Measurements from ENCODE around the gene SPATA16. TPM values are rescaled to one million over a fixed set of nuclear protein-coding genes. Genes with fewer than 3 reads are reported as not detected.

The SPATA16 gene
- total and polyA plus RNA-seq, 3 donors from 2014 or later, result 23.4 to 82.9 (median 36.6) TPM

DNA sequence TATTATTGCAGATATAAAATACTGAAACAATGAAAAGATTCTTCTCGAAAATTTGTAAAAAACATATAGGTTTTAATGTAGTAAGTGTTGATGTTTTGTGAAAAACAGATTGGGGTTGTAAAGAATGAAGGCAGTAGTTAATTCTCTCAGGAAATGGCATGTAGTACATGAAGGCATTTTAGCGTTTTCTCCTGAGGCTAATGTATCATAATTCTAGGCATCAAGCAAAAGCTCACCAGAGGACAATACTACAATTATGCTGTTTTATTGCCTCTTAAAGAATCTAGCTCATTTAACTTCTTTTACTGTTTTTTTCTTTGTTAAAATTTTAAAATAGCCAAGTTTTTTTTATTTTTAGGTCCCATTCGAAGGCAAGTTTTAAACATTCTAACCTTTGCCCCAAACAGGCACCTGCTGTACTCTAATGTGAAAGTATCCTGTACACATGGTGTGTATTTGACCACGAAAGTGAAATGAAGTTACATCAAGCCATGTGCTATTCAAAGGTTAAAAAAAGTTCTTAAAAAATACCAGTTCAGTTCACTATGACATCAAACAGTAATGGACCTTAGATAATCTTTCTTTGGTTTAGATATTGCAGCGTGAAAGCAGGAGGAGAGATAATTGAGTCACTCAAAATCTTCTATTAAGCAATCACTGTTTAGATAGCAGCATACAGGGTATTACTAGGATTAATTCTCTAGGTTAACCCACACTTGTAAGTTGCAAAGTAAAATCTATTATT is 227.0 kb downstream of the SPATA16 start:
- WGBS, 2 donors, result 56 to 61% methylated on average over 5 of the region's 5 CpGs
- intact Hi-C loops (cut with DNase I; ENCODE audit: low total_unique reads), result no loop called here
- H3K27ac ChIP-seq, result no peak overlapping the region
- H3K27me3 ChIP-seq, result no peaks in the 10 kb centered on the region
- no peak overlapping the region for H3K4me3 ChIP-seq
- TF ChIP-seq, protein P1, sequence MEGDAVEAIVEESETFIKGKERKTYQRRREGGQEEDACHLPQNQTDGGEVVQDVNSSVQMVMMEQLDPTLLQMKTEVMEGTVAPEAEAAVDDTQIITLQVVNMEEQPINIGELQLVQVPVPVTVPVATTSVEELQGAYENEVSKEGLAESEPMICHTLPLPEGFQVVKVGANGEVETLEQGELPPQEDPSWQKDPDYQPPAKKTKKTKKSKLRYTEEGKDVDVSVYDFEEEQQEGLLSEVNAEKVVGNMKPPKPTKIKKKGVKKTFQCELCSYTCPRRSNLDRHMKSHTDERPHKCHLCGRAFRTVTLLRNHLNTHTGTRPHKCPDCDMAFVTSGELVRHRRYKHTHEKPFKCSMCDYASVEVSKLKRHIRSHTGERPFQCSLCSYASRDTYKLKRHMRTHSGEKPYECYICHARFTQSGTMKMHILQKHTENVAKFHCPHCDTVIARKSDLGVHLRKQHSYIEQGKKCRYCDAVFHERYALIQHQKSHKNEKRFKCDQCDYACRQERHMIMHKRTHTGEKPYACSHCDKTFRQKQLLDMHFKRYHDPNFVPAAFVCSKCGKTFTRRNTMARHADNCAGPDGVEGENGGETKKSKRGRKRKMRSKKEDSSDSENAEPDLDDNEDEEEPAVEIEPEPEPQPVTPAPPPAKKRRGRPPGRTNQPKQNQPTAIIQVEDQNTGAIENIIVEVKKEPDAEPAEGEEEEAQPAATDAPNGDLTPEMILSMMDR (IDR thresholded peaks at IDR 0.05), result no peak
- TF ChIP-seq POLR2A (IDR thresholded peaks at IDR 0.05), result no peak
- no peak for DNase-seq
- no peaks in the 10 kb centered on the region for H3K9me3 ChIP-seq
- H3K4me1 ChIP-seq, result no peaks in the 10 kb centered on the region
- H3K36me3 ChIP-seq (ENCODE audit: low read depth, missing control alignments), result no peaks in the 10 kb centered on the region

DNA sequence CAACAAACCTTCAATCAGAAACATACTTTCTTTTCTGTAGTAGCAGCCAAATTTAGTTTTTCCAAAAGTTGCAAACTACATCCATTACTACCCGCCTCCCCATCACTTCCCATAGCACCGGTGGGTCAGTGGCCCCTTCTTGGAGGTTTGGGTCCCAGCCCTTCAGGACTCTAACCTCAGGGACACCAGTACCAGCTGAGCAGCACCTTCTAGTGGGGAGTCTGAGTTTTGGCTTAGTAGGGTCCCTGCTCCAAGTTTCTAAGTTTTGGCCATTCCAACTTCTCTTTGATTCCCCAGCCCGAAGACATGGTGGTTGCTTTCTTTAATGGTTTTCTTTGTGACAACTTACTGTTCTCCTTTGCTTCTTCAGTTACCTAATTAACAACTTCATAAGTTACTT is 229.9 kb downstream of the SPATA16 start:
- H3K4me1 ChIP-seq, result no peaks in the 10 kb centered on the region
- H3K9me3 ChIP-seq, result no peaks in the 10 kb centered on the region
- 98 to 99% methylated on average over 3 of the region's 3 CpGs for WGBS, 2 donors
- no peaks in the 10 kb centered on the region for H3K36me3 ChIP-seq (ENCODE audit: low read depth, missing control alignments)
- H3K4me3 ChIP-seq, result no peak overlapping the region
- TF ChIP-seq, protein P1 (IDR thresholded peaks at IDR 0.05), result no peak
- TF ChIP-seq POLR2A (IDR thresholded peaks at IDR 0.05), result no peak
- H3K27me3 ChIP-seq, result no peaks in the 10 kb centered on the region
- H3K27ac ChIP-seq, result no peak overlapping the region
- DNase-seq, result no peak
- intact Hi-C loops (cut with DNase I; ENCODE audit: low total_unique reads), result no loop called here

DNA sequence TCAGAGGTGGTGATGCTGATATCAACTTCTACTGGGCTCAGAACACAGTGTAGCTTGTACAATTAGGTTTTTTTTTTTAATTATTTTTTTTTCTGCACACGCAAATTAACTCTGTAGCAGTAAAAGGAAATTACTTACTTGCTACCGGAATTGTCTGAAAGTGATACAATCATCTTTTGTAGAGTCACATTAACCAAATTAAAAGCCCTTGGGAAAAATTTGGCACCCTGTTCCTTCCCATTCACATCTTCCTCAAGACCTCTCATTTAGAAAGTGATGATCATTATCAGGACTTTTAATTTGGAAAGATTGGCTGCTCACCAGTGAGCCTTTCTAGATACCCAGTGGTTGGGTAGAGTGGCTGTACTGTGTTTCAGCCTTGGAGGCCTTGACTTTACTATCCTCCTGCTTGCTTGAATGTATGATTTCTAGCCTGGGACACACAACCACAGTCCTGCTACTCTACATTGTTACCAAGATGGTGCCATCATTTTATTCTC is 232.2 kb downstream of the SPATA16 start:
- Histone ChIP-seq H3K27me3 (no peaks in the 10 kb centered on the region), H3K9me3 (no peaks in the 10 kb centered on the region), H3K27ac (no peak overlapping the region), H3K36me3 (ENCODE audit: low read depth, missing control alignments) (no peaks in the 10 kb centered on the region), H3K4me1 (no peaks in the 10 kb centered on the region), H3K4me3 (no peak overlapping the region)
- DNase-seq, result no peak
- TF ChIP-seq, protein P1 (IDR thresholded peaks at IDR 0.05), result no peak
- TF ChIP-seq POLR2A (IDR thresholded peaks at IDR 0.05), result no peak
- intact Hi-C loops (cut with DNase I; ENCODE audit: low total_unique reads), result no loop called here
- WGBS, 2 donors, result 66 to 79% methylated on average over 2 of the region's 2 CpGs

DNA sequence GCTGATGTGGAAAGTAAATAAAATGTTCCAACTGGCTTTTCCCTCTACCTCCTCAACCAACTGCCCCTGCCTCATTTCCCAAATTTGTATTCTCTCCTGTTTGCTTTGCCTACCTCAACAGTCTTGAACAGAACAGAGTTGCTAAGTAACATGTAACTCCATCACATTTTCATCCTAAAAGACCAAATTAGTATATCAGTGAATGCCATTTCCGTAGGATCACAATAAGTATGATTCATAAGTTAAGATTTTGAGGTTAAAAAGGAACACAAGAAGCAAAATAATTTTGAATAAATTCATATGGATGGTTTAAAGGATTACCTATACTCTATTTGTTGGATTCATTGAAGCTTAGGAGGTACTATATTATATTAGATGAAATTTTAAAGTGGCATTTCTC is 235.6 kb downstream of the SPATA16 start:
- DNase-seq, result no peak
- Histone ChIP-seq H3K27ac (no peak overlapping the region), H3K27me3 (no peaks in the 10 kb centered on the region), H3K4me1 (no peaks in the 10 kb centered on the region), H3K36me3 (ENCODE audit: low read depth, missing control alignments) (no peaks in the 10 kb centered on the region), H3K4me3 (no peak overlapping the region), H3K9me3 (no peaks in the 10 kb centered on the region)
- no peak for TF ChIP-seq POLR2A (IDR thresholded peaks at IDR 0.05)
- TF ChIP-seq, protein P1 (IDR thresholded peaks at IDR 0.05), result no peak
- intact Hi-C loops (cut with DNase I; ENCODE audit: low total_unique reads), result no loop called here
- WGBS, 2 donors, result 92 to 98% methylated on average over 1 of the region's 1 CpG

All from testis (tissue), 3 donors.